Pancreas (tissue), 10 donors: Measurements from ENCODE around the gene ZNF385C. TPM values are rescaled to one million over a fixed set of nuclear protein-coding genes. Genes with fewer than 3 reads are reported as not detected.

Source experiments
- ATAC-seq, 4 donors: fragments of 200-7000 bp; cut with Tn5 transposase; one replicate each; pipeline versions ENCODE4 v1.8.0 to v1.9.1; 2020; ENCODE audit warnings: mild to moderate bottlenecking in 4 of 4, moderate library complexity in 4 of 4
- DNase-seq, 6 donors: peaks; one replicate each; pipeline ENCODE4 v3.0.0-alpha.2; 2020
- FAIRE-seq: peaks from 2 replicates; lab custom pipeline; 2012; peaks lifted over from hg19 to GRCh38; lab: Jason Lieb, UNC
- H3K27ac ChIP-seq, 4 donors: fragments of 200-600 bp; sonication (generic); 1 replicate in 3 of 4; 2 replicates in 1 of 4; pipeline versions ENCODE4 v1.5.0 to v1.8.0; 2020
- H3K27me3 ChIP-seq, 4 donors: fragments of 200-600 bp; one replicate each; pipeline ENCODE4 v1.8.0; 2021
- H3K36me3 ChIP-seq, 3 donors: fragments of 200-600 bp; sonication (generic) in 1 of 3; one replicate each; pipeline versions ENCODE4 v1.5.0 to v1.8.0; 2020 to 2021
- H3K4me1 ChIP-seq, 3 donors: fragments of 200-600 bp; one replicate each; pipeline ENCODE4 v1.8.0; 2021
- H3K4me3 ChIP-seq, 4 donors: fragments of 200-600 bp; sonication (generic) in 2 of 4; one replicate each; pipeline versions ENCODE4 v1.5.0 to v1.8.0; 2020 to 2021
- H3K9me3 ChIP-seq, 4 donors: fragments of 200-600 bp; one replicate each; pipeline ENCODE4 v1.8.0; 2021
- WGBS, 2 donors: extraction: QIAGEN DNeasy Blood & Tissue Kit; methylation state at CpG; one replicate each; pipeline ENCODE4 v1.1.7; 2013; 5-methylcytosine and 5-hydroxymethylcytosine counted together
- intact Hi-C, 3 donors: fragments of 100-400 bp; cut with DNase I; formaldehyde crosslinking; loops; one replicate each; pipeline versions ENCODE4 v1.11.1 to v1.14.2; 2022
- polyA plus RNA-seq, 2 donors: library from polyadenylated mRNA; stranded (reverse); fragments of 200-250 nt; gene quantifications; one replicate each; pipeline ENCODE4 v1.2.3, GENCODE V29; 2013
- total RNA-seq, 6 donors: library from RNA; stranded (reverse); fragmentation: NEBNext Ultra II Directional in 4 of 6; extraction: Animal tissue kit (Norgen Biotek cat#: 25700) in 4 of 6; gene quantifications; one replicate each; pipeline versions ENCODE4 v1.2.1 to v1.2.4, GENCODE V29; 2021 to 2023
- TF ChIP-seq, protein P1 (sequence below), 4 donors: fragments of 200-600 bp; sonication (generic) in 3 of 4; IDR thresholded peaks; one replicate each; pipeline versions ENCODE4 v1.5.0 to v1.8.0; 2021; ENCODE audit warnings: antibody characterized with exemption in 4 of 4
- donor health status: healthy with polysubstance abuse.
- donor health status: DM: no; HTN: no; CAD: no; lungs with moderate emphysema.
- donor health status: DM: no; HTN: no; CAD: no.
- donor health status: control.
- donor health status: control.
- donor health status: Bipolar disorder and iron deficiency.
- donor health status: DM: yes; HTN: yes; CAD: no.
- donor health status: DM: no; HTN: no; CAD: no.
- donor health status: DM: no; HTN: no; CAD: no.
- donor health status: DM: yes; HTN: yes; CAD: no.

ZNF385C gene
- total and polyA plus RNA-seq, 8 donors = 0.67 to 2.6 (median 1.6) TPM

DNA sequence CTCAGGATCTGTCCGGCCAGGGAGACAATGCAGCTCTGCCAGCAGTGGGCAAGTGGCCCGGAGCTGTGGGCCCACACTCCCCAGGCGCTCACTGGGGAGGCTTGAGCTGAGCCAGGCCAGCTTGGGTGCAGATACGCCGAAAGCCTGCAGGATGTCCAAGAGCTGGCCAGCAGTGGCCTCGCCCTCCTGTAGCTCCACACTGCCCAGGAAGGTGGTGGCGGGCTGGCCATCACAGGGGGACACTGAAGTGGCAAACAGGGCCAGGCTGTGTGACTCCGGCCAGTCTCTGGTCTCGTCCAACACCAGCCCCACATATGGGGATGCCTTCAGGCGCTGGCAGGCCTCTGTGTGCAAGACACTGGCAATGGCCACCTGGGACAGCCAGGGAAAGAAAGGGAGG, 57.5 kb downstream of the ZNF385C start:
- Histone ChIP-seq H3K4me3 (no peak overlapping the region), H3K27ac (no peak overlapping the region), H3K4me1 (peaks cover 0 to 4% (median 0%) of the 10 kb centered on the region in 3 donors), H3K27me3 (no peaks in the 10 kb centered on the region), H3K36me3 (no peaks in the 10 kb centered on the region), H3K9me3 (no peaks in the 10 kb centered on the region)
- TF ChIP-seq, protein P1, sequence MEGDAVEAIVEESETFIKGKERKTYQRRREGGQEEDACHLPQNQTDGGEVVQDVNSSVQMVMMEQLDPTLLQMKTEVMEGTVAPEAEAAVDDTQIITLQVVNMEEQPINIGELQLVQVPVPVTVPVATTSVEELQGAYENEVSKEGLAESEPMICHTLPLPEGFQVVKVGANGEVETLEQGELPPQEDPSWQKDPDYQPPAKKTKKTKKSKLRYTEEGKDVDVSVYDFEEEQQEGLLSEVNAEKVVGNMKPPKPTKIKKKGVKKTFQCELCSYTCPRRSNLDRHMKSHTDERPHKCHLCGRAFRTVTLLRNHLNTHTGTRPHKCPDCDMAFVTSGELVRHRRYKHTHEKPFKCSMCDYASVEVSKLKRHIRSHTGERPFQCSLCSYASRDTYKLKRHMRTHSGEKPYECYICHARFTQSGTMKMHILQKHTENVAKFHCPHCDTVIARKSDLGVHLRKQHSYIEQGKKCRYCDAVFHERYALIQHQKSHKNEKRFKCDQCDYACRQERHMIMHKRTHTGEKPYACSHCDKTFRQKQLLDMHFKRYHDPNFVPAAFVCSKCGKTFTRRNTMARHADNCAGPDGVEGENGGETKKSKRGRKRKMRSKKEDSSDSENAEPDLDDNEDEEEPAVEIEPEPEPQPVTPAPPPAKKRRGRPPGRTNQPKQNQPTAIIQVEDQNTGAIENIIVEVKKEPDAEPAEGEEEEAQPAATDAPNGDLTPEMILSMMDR (IDR thresholded peaks at IDR 0.05) = no peak
- intact Hi-C loops = no loop called here
- FAIRE-seq (no peak), ATAC-seq (no peak), DNase-seq (no peak)
- 95 to 99% methylated on average over 10 of the region's 10 CpGs for WGBS, 2 donors

DNA sequence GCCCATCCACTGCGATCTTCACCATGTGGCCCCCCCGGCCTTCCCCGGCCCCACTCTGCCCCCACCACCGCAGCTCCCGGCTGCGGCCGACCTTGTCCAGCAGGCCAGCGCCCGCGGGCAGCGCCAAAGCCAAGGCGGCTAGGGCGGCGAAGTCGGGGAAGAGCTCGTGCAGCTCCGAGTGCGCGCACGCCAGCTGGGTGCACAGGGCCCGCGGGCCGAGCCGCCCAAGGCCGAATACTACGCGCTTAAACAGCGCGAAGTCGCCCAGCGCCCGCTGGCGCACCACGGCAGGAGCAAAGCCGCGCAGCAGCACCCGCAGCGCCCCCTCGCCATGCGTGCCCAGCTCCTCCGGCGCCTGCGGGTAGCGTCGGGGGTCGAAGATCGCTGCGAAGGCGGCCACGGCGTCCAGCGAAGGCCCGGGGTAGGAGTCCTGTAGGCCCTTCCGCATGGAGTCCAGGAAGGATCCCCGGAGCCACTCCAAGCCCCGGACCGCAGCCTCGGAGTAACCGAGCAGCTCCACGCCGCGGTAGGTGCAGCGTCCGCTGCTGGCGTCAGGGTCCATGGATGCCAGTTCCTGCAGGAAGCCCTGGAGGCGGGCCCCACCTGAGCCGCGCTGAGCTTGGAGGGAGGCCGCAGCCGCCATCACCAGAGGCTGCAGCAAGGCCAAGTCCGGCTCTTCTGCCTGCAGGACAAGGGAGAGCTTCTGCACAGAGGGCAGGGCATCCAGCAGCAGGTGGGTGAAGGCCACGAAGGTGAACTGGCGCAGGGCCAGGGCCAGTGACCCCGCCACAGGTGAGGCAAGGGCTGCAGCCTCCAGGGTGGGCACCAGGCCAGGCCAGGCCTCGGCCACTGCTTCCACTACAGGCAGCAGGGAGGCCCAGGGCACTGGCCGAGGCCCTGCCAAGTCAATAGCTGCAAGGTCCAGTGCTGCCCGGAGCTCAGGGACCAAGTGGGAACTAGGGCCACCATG, 58.2 kb downstream of the ZNF385C start:
- FAIRE-seq (no peak), ATAC-seq (no peak), DNase-seq (peak in 2 of 6 donors; percentile 54 to 77)
- Histone ChIP-seq H3K27me3 (no peaks in the 10 kb centered on the region), H3K4me1 (peaks cover 0 to 4% (median 0%) of the 10 kb centered on the region in 3 donors), H3K4me3 (no peak overlapping the region), H3K36me3 (no peaks in the 10 kb centered on the region), H3K9me3 (no peaks in the 10 kb centered on the region), H3K27ac (no peak overlapping the region)
- intact Hi-C loops = no loop called here
- TF ChIP-seq, protein P1 (IDR thresholded peaks at IDR 0.05) = no peak
- WGBS, 2 donors = 72 to 73% methylated on average over 76 to 77 of the region's 77 CpGs

DNA sequence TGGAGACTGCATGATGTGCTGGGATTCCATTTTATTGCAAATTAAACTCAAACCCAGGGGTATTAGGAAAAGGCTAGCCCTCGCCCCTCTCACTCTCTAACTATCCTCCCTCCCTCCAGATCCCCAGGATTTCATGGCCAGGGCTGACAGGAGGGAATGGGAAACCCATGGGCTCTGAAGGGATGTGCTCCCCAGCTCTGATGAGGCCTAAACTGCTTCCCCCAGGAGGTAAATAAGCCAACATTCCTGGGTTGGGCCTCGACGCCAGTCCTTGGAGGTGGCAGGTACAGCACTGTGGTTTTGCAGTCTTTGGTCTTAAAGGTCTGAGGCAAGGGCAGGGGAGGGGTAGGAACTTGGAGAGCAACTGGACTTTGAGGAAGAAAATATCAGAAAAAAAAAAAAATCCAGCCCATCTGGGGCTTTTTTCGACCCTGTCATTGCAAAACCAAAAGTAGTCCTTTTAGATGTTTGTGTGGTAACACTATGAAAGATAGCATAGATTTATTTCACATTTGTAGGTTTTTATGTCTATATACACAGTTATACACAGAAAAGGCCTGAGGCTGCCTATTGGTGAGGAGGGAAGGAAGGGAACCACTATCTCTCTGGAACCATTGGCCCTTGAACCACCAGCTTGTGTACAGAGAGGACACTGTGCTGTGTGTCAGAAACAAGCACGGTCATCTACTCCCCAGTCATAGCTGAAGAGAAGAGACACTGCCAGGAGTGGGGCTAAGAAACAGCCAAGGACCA, 59.9 kb downstream of the ZNF385C start:
- TF ChIP-seq, protein P1 (IDR thresholded peaks at IDR 0.05) = no peak
- WGBS, 2 donors = 77 to 83% methylated on average over 5 of the region's 5 CpGs
- peaks cover 0 to 4% (median 0%) of the 10 kb centered on the region in 3 donors for H3K4me1 ChIP-seq
- ATAC-seq (no peak), DNase-seq (no peak), FAIRE-seq (no peak)
- H3K4me3 ChIP-seq = no peak overlapping the region
- H3K27ac ChIP-seq = no peak overlapping the region
- intact Hi-C loops = no loop called here
- no peaks in the 10 kb centered on the region for H3K9me3 ChIP-seq
- no peaks in the 10 kb centered on the region for H3K27me3 ChIP-seq
- H3K36me3 ChIP-seq = no peaks in the 10 kb centered on the region

DNA sequence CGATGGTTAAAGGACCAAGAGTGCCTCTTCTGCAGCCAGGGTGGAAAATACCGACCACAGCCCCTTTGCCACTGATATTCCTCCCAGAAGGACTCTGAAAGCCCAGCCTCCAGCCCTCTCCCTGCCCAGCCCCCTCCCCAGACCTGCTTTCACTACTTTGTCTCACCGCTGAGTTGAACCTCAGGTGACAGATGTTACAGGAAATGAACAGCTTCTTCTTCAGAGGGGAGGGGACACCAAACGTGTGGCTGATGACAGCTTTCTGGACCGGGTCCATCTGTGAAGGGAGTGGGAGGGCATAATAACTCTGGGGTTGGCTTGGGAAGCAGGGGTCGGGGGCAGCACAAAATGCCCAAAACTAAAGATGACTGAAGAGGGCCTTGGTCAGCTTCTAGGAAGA, 64.2 kb downstream of the ZNF385C start:
- intact Hi-C loops = no loop called here

More for the DNA sequence above, 64.2 kb downstream of the ZNF385C start:
- FAIRE-seq (no peak), ATAC-seq (no peak), DNase-seq (no peak)
- Histone ChIP-seq H3K27ac (no peak overlapping the region), H3K4me1 (no peaks in the 10 kb centered on the region), H3K4me3 (no peak overlapping the region), H3K27me3 (no peaks in the 10 kb centered on the region), H3K9me3 (no peaks in the 10 kb centered on the region), H3K36me3 (no peaks in the 10 kb centered on the region)
- WGBS, 2 donors = 48 to 57% methylated on average over 6 of the region's 6 CpGs
- TF ChIP-seq, protein P1 (IDR thresholded peaks at IDR 0.05) = no peak
